ENCODE results near the gene RPS17.
"Not testable (repeated sequence)": the region's sequence is repeated elsewhere in the genome, so short reads cannot be mapped to it uniquely, and the experiment has no call there.

Gene RPS17

GRCh38 chr15:82530606-82531379, 9.5 kb downstream of the RPS17 start:
- in situ Hi-C loops (cut with MboI; ENCODE audit: low sequenced_read_pairs) = loop anchor here (25.0 kb wide), 3 partner anchors 307 to 1218 kb away; partner anchors contain the start of genes C15orf40 and STARD5

GRCh38 chr15:82530006-82530405, 10.3 kb downstream of the RPS17 start:
- in situ Hi-C loops (cut with MboI; ENCODE audit: low sequenced_read_pairs) = loop anchor here (25.0 kb wide), 3 partner anchors 307 to 1218 kb away; partner anchors contain the start of genes C15orf40 and STARD5

GRCh38 chr15:82513587-82513986, 26.7 kb downstream of the RPS17 start:
- in situ Hi-C loops (cut with MboI; ENCODE audit: low sequenced_read_pairs) = not testable (repeated sequence)

GRCh38 chr15:82507693-82508092, 32.6 kb downstream of the RPS17 start:
- in situ Hi-C loops (cut with MboI; ENCODE audit: low sequenced_read_pairs) = not testable (repeated sequence)

- in situ Hi-C loops (cut with MboI; ENCODE audit: low sequenced_read_pairs) = not testable (repeated sequence)
These were observed 33.2 kb downstream of the RPS17 start for GRCh38 chr15:82507087-82507486.

GRCh38 chr15:82505842-82506241, 34.4 kb downstream of the RPS17 start:
- in situ Hi-C loops (cut with MboI; ENCODE audit: low sequenced_read_pairs) = not testable (repeated sequence)

- in situ Hi-C loops (cut with MboI; ENCODE audit: low sequenced_read_pairs) = not testable (repeated sequence)
These were observed 36.2 kb downstream of the RPS17 start for GRCh38 chr15:82504074-82504473.

GRCh38 chr15:82502700-82503339, 37.4 kb downstream of the RPS17 start:
- in situ Hi-C loops (cut with MboI; ENCODE audit: low sequenced_read_pairs) = not testable (repeated sequence)

- in situ Hi-C loops (cut with MboI; ENCODE audit: low sequenced_read_pairs) = not testable (repeated sequence)
These were observed 39.5 kb downstream of the RPS17 start for GRCh38 chr15:82500772-82501171.

GRCh38 chr15:82497978-82498377, 42.3 kb downstream of the RPS17 start:
- in situ Hi-C loops (cut with MboI; ENCODE audit: low sequenced_read_pairs) = not testable (repeated sequence)

- in situ Hi-C loops (cut with MboI; ENCODE audit: low sequenced_read_pairs) = not testable (repeated sequence)
These were observed 52.0 kb downstream of the RPS17 start for GRCh38 chr15:82488250-82488649.

GRCh38 chr15:82487045-82487444, 53.2 kb downstream of the RPS17 start:
- in situ Hi-C loops (cut with MboI; ENCODE audit: low sequenced_read_pairs) = not testable (repeated sequence)
